H9 (cell line): ENCODE results near the gene CCDC88A. TPM values are rescaled to one million over a fixed set of nuclear protein-coding genes. Genes with fewer than 3 reads are reported as not detected.

Experiments used
- DNase-seq: peaks from one replicate; pipeline ENCODE4 v3.0.0-alpha.2; 2017
- H2AFZ ChIP-seq: one replicate; pipeline ENCODE4 v1.6.1; 2013; ENCODE audit warnings: mild to moderate bottlenecking, low read length, control low read depth, moderate library complexity
- H2AK5ac ChIP-seq: 2 replicates; pipeline ENCODE4 v1.6.1; 2013; ENCODE audit warnings: low read length, control low read depth, mixed read lengths; ENCODE audit not compliant: insufficient read length
- H2BK120ac ChIP-seq: one replicate; pipeline ENCODE4 v1.6.1; 2013; ENCODE audit warnings: low read depth, mild to moderate bottlenecking, low read length, control low read depth, inconsistent platforms; ENCODE audit not compliant: poor library complexity, severe bottlenecking
- H2BK12ac ChIP-seq: 2 replicates; pipeline ENCODE4 v1.6.1; 2013; ENCODE audit warnings: low read length, control low read depth, mixed read lengths, low read depth; ENCODE audit not compliant: insufficient read length
- H2BK15ac ChIP-seq: 2 replicates; pipeline ENCODE4 v1.6.1; 2013; ENCODE audit warnings: low read depth, low read length, control low read depth
- H2BK20ac ChIP-seq: one replicate; pipeline ENCODE4 v1.6.1; 2013; ENCODE audit warnings: low read depth, mild to moderate bottlenecking, low read length, control low read depth, inconsistent platforms; ENCODE audit not compliant: poor library complexity, severe bottlenecking
- H2BK5ac ChIP-seq: 2 replicates; pipeline ENCODE4 v1.6.1; 2013; ENCODE audit warnings: low read length, control low read depth, mixed read lengths; ENCODE audit not compliant: insufficient read length
- H3K14ac ChIP-seq: 2 replicates; pipeline ENCODE4 v1.6.1; 2013; ENCODE audit warnings: low read length, control low read depth; ENCODE audit not compliant: insufficient read depth
- H3K18ac ChIP-seq: 2 replicates; pipeline ENCODE4 v1.6.1; 2013; ENCODE audit warnings: low read depth, mild to moderate bottlenecking, mixed read lengths, low read length, control low read depth; ENCODE audit not compliant: insufficient read length
- H3K23ac ChIP-seq: 2 replicates; pipeline ENCODE4 v1.6.1; 2013; ENCODE audit warnings: low read length, control low read depth, mixed read lengths, low read depth; ENCODE audit not compliant: insufficient read length
- H3K23me2 ChIP-seq: 2 replicates; pipeline ENCODE4 v1.6.1; 2013; ENCODE audit warnings: low read depth, mild to moderate bottlenecking, mixed read lengths, low read length, control low read depth; ENCODE audit not compliant: insufficient read length, poor library complexity, severe bottlenecking
- H3K27ac ChIP-seq: 2 replicates; pipeline ENCODE4 v1.5.1; 2013; ENCODE audit warnings: low read length, control low read depth, mixed read lengths, low read depth; ENCODE audit not compliant: insufficient read length
- H3K27me3 ChIP-seq: 2 replicates; pipeline ENCODE4 v1.6.1; 2013; ENCODE audit warnings: low read length, control low read depth, inconsistent platforms; ENCODE audit not compliant: insufficient read depth
- H3K4ac ChIP-seq: 2 replicates; pipeline ENCODE4 v1.6.1; 2013; ENCODE audit warnings: low read depth, mild to moderate bottlenecking, control low read depth, inconsistent platforms, low read length, moderate library complexity
- H3K4me1 ChIP-seq: 2 replicates; pipeline ENCODE4 v1.6.1; 2013; ENCODE audit warnings: low read length, control low read depth, inconsistent platforms; ENCODE audit not compliant: insufficient read depth
- H3K4me2 ChIP-seq: 2 replicates; pipeline ENCODE4 v1.6.1; 2013; ENCODE audit warnings: low read length, control low read depth, mixed read lengths; ENCODE audit not compliant: insufficient read length, insufficient read depth
- H3K56ac ChIP-seq: 2 replicates; pipeline ENCODE4 v1.6.1; 2013; ENCODE audit warnings: low read depth, mild to moderate bottlenecking, mixed read lengths, low read length, control low read depth; ENCODE audit not compliant: insufficient read length
- H3K79me1 ChIP-seq: 2 replicates; pipeline ENCODE4 v1.6.1; 2013; ENCODE audit warnings: low read depth, mild to moderate bottlenecking, moderate library complexity, low read length, control low read depth, inconsistent platforms; ENCODE audit not compliant: insufficient read depth, poor library complexity, severe bottlenecking
- H3K79me2 ChIP-seq: 2 replicates; pipeline ENCODE4 v1.6.1; 2013; ENCODE audit warnings: low read length, control low read depth, inconsistent platforms; ENCODE audit not compliant: insufficient read depth
- H3K9ac ChIP-seq: 2 replicates; pipeline ENCODE4 v1.6.1; 2013; ENCODE audit warnings: low read length, control low read depth, mixed read lengths; ENCODE audit not compliant: insufficient read length; ENCODE audit errors: extremely low read depth
- H3K9me3 ChIP-seq: one replicate; pipeline ENCODE4 v1.6.1; 2013; ENCODE audit warnings: low read depth, low read length, inconsistent platforms; ENCODE audit not compliant: control insufficient read depth
- H3T11ph ChIP-seq: one replicate; pipeline ENCODE4 v1.6.1; 2013; ENCODE audit warnings: mild to moderate bottlenecking, low read length, control low read depth, inconsistent platforms
- H4K20me1 ChIP-seq: one replicate; pipeline ENCODE4 v1.6.1; 2013; ENCODE audit not compliant: control insufficient read depth, insufficient read length, insufficient read depth
- H4K5ac ChIP-seq: 2 replicates; pipeline ENCODE4 v1.6.1; 2013; ENCODE audit warnings: low read depth, mild to moderate bottlenecking, mixed read lengths, low read length, control low read depth; ENCODE audit not compliant: insufficient read length
- H4K8ac ChIP-seq: replicated peaks from 2 replicates; pipeline ENCODE4 v1.6.1; 2013; ENCODE audit warnings: low read length, control low read depth, mixed read lengths, low read depth; ENCODE audit not compliant: insufficient read length
- H4K91ac ChIP-seq: 2 replicates; pipeline ENCODE4 v1.6.1; 2013; ENCODE audit warnings: low read depth, mild to moderate bottlenecking, moderate library complexity, mixed read lengths, low read length, control low read depth; ENCODE audit not compliant: insufficient read length
- H3K27ac Mint-ChIP-seq, 3 experiments: 2 replicates in 2 of 3; 3 replicates in 1 of 3; pipeline ENCODE4 v1.8.0; 2020 to 2021; ENCODE audit warnings: mixed read lengths in 3 of 3, mild to moderate bottlenecking in 1 of 3, moderate library complexity in 1 of 3
- H3K27me3 Mint-ChIP-seq: 2 replicates; pipeline ENCODE4 v1.8.0; 2021; ENCODE audit warnings: low read depth, mild to moderate bottlenecking, moderate library complexity, mixed read lengths
- H3K36me3 Mint-ChIP-seq, 3 experiments: 2 replicates in 2 of 3; 3 replicates in 1 of 3; pipeline ENCODE4 v1.8.0; 2020 to 2021; ENCODE audit warnings: low read depth in 3 of 3, mixed read lengths in 3 of 3; ENCODE audit not compliant: insufficient read depth in 1 of 3
- H3K4me1 Mint-ChIP-seq, 2 experiments: 2 replicates each; pipeline ENCODE4 v1.8.0; 2020; ENCODE audit warnings: mixed read lengths in 2 of 2
- H3K4me3 Mint-ChIP-seq, 2 experiments: 2 replicates in 1 of 2; 3 replicates in 1 of 2; pipeline ENCODE4 v1.8.0; 2020 to 2021; ENCODE audit warnings: mild to moderate bottlenecking in 2 of 2, mixed read lengths in 2 of 2, moderate library complexity in 1 of 2
- H3K9me3 Mint-ChIP-seq, 2 experiments: 2 replicates in 1 of 2; 3 replicates in 1 of 2; pipeline ENCODE4 v1.8.0; 2020; ENCODE audit warnings: mild to moderate bottlenecking in 2 of 2, mixed read lengths in 2 of 2, moderate library complexity in 1 of 2
- WGBS: extraction: QIAGEN DNeasy Blood & Tissue Kit; methylation state at CpG from one replicate; pipeline ENCODE4 v1.1.7; 2013; ENCODE audit warnings: missing lambda C conversion rate, low lambda C conversion rate, mixed read lengths; ENCODE audit not compliant: insufficient read length; ENCODE audit errors: extremely low coverage; 5-methylcytosine and 5-hydroxymethylcytosine counted together
- total RNA-seq: library from RNA; stranded (reverse); gene quantifications from 2 replicates; pipeline ENCODE4 v1.2.1, GENCODE V29; 2021
- TF ChIP-seq, protein P1 (sequence below): fragments of 200-600 bp; sonication (generic); conservative IDR thresholded peaks from 3 replicates; pipeline ENCODE4 v1.8.0; 2021; ENCODE audit warnings: antibody characterized with exemption, mild to moderate bottlenecking

The CCDC88A gene
- total RNA-seq, 1 experiment from 2014 or later, result 91.8 TPM

DNA sequence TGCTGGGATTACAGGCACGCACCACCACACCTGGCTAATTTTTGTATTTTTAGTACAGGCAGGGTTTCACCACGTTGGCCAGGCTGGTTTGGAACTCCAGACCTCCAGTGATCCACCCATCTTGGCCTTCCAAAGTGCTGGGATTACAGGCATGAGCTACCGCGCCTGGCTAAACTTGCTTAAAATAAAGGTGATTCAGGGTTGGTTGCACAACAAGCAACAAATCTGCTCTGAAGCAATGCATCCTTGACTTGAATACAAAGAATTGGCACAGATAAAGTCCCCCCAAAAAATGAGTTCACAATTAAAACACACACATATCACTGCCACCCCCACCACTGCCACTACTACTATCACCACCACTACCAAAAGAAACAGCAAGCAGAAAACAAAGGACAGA is 34.9 kb downstream of the CCDC88A start:
- Histone ChIP-seq H2AK5ac (no peak overlapping the region), H3K23me2 (no peaks in the 10 kb centered on the region), H3K23ac (no peak overlapping the region), H4K20me1 (no peaks in the 10 kb centered on the region), H2BK120ac (no peak overlapping the region), H3T11ph (no peak overlapping the region), H3K18ac (no peak overlapping the region), H3K4me1 (no peaks in the 10 kb centered on the region), H4K91ac (no peak overlapping the region), H3K27ac (no peak overlapping the region), H3K79me2 (no peaks in the 10 kb centered on the region; the same call in 1 of the 2 replicates), H3K79me1 (no peaks in the 10 kb centered on the region), H2BK15ac (no peak overlapping the region), H4K5ac (no peak overlapping the region), H3K14ac (no peak overlapping the region), H2AFZ (no peak overlapping the region), H3K9me3 (no peaks in the 10 kb centered on the region), H3K4me2 (no peak overlapping the region), H3K27me3 (no peaks in the 10 kb centered on the region), H3K9ac (no peak overlapping the region), H4K8ac (no peak overlapping the region), H3K56ac (no peak overlapping the region), H2BK12ac (no peak overlapping the region), H3K4ac (no peak overlapping the region), H2BK5ac (no peak overlapping the region), H2BK20ac (no peak overlapping the region)
- H3K4me1 Mint-ChIP-seq, result peaks cover 0 to 2% of the 10 kb centered on the region in 2 experiments; a peak in 1 of 4 replicates
- no peak overlapping the region; a peak in 1 of 5 replicates for H3K4me3 Mint-ChIP-seq
- no peaks in the 10 kb centered on the region for H3K27me3 Mint-ChIP-seq
- no peak for DNase-seq
- no CpG with 5 or more reads among the region's 4 CpGs for WGBS
- TF ChIP-seq, protein P1, sequence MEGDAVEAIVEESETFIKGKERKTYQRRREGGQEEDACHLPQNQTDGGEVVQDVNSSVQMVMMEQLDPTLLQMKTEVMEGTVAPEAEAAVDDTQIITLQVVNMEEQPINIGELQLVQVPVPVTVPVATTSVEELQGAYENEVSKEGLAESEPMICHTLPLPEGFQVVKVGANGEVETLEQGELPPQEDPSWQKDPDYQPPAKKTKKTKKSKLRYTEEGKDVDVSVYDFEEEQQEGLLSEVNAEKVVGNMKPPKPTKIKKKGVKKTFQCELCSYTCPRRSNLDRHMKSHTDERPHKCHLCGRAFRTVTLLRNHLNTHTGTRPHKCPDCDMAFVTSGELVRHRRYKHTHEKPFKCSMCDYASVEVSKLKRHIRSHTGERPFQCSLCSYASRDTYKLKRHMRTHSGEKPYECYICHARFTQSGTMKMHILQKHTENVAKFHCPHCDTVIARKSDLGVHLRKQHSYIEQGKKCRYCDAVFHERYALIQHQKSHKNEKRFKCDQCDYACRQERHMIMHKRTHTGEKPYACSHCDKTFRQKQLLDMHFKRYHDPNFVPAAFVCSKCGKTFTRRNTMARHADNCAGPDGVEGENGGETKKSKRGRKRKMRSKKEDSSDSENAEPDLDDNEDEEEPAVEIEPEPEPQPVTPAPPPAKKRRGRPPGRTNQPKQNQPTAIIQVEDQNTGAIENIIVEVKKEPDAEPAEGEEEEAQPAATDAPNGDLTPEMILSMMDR, result no peak
- H3K9me3 Mint-ChIP-seq, result no peaks in the 10 kb centered on the region
- peaks cover 5 to 7% (median 5%) of the 10 kb centered on the region in 3 experiments; a peak in 6 of 7 replicates for H3K36me3 Mint-ChIP-seq
- no peak overlapping the region for H3K27ac Mint-ChIP-seq
